NT2/D1 (cell line): ENCODE results near the gene APP.

Experiments used
- YY1 ChIP-seq: IDR thresholded peaks from 2 replicates; pipeline ENCODE4 v1.6.1; 2011; ENCODE audit not compliant: insufficient read length, insufficient read depth
- ZNF274 ChIP-seq: IDR thresholded peaks from 2 replicates; pipeline ENCODE4 v1.6.1; 2011; ENCODE audit warnings: mild to moderate bottlenecking, low read depth, low read length

GRCh38 chr21:25994758-25995163 is 175.8 kb downstream of the APP start:
- no peak for TF ChIP-seq YY1
- no peak for TF ChIP-seq ZNF274
